Right lobe of liver (tissue), 4 donors: ENCODE data around the gene SIDT2.

Source experiments
- CTCF ChIP-seq, 4 donors: fragments of 200-600 bp in 3 of 4; fragments of 450-650 bp in 1 of 4; IDR thresholded peaks; one replicate each; pipeline versions ENCODE4 v1.5.1 to v1.8.0; 2016 to 2022; ENCODE audit warnings: antibody characterized with exemption in 4 of 4, mild to moderate bottlenecking in 2 of 4
- POLR2A ChIP-seq: fragments of 450-650 bp; IDR thresholded peaks from one replicate; pipeline ENCODE4 v1.6.1; 2017; ENCODE audit warnings: antibody characterized with exemption, mild to moderate bottlenecking
- donor health status: DM: no; HTN: no; CAD: no.
- donor health status: DM: no; HTN: no; CAD: no.
- donor health status: DM: no; HTN: yes; CAD: no.

GRCh38 chr11:117203069-117203407 lies 24.5 kb downstream of the SIDT2 start:
- TF ChIP-seq CTCF (IDR thresholded peaks at IDR 0.05) (no peak), POLR2A (no peak)
